DMS 273 (cell line): ENCODE results near the gene NETO1.

Source experiments
- DNase-seq: peaks from one replicate; lab custom pipeline; 2025; ENCODE audit not compliant: unreplicated experiment; lab: John Stamatoyannopoulos, UW

NETO1 gene

DNA sequence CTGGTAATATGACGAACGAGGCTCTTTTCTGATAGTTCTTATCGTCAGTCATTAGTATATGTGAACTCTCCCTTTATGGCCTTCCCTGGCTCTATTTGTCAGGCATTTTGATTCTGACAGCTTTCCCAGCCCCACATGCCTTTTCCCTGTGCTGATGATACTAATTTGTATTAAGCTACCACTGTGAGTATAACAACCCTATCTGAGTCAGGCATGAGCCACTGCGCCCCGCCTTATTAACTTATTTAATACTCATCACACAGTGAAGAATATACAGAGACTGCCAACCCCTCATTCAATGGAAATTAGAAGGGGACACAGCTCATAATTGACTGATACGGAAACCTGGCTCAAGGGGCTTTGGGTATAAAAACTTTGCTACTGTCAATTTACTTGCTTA is 140.0 kb downstream of the NETO1 start:
- DNase-seq = no peak

DNA sequence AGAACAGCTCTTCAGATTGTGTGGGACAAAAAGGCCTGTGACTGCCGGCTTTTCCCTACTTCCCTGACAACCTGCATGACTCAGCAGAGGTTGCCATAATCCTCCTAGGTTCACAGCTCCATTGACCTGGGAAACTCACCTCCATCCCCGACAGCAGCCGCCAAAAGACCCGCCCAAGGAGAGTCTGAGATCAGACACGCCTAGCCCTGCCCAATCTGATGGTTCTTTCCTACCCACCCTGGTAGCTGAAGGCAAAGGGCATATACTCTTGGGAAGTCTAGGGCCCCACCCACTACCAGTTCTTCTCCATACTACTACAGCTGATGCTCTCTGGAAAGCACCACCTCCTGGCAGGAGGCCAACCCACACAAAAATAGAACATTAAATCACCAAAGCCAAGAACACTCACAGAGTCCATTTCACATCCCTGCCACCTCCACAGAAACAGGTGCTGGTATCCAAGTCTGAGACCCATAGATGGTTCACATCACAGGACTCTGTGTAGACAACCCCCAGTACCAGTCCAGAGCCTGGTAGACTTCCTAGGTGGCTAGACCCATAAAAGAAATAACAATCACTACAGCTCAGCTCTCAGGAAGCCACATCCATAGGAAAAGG is 140.6 kb downstream of the NETO1 start:
- no peak for DNase-seq

DNA sequence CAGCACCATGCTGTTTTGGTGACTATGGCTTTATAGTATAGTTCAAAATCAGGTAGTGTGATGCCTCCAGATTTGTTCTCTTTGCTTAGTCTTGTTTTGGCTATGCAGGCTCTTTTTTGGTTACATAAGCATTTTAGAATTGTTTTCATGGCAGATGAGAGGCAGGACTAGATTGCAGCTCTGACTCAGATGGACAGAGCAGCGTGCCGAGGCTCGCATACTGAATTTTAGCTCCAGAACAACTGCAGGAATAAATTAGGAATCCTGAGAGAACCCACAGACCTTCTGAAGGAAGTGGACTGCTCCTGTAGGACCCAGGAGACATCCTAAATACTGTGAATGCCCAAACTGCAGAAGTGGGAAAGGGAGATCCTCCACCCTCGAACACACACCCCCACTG is 141.6 kb downstream of the NETO1 start:
- no peak for DNase-seq

DNA sequence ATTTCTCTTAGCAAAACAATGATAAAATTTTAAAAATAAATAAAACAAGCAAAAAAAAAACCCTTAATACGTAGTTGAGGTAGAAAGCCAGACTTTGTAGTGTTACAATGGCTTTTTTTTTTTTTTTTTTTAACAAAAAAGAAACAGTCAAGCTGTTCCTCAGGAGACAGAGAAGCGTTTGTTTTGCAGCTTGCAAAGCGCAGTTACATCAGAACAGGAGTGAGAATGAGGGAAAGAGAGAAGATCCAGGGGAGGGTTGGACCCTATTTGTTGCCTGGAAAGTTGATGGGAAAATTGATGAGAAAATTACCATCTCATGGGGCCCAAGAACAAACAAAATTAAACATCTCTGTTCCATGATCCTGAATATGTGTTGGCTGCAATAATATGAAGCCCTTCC is 146.5 kb downstream of the NETO1 start:
- DNase-seq = no peak

DNA sequence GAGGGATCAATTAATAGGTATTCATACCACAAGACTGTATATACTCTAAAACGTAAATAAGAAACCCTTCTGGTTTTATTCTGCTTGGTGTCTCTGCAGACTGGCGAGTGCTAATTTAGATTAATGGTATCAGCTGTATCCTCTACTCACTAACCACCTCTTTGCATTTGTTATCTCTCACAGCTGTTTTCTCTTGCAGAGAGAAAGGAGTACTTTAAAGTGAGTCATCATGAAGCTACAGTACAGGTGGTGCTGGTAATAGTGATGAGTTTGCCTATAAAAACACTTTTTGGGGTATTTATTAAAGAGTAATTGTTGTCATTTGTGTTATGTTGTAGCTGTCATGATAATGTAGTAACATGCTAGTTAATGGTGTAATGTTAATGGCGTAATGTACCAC is 147.7 kb downstream of the NETO1 start:
- no peak for DNase-seq

DNA sequence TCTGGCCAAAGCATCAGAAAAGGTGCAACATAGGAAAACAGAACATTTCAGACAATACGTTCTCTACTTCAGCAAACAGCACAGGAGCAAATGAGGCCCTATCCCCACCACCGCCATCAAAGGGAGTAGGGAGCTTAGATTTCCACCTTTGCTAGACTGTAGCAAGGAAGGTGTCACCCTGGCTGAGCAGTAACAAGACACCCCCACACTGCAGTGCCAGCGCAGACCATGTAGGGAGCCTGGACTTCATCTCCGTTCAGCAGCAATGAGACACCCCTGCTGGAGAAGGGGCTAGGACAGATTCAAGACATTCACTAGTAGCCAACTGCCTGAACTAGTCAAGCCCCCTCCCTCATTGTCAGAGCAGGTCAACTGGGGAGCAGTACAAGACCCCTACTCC is 163.6 kb downstream of the NETO1 start:
- no peak for DNase-seq

DNA sequence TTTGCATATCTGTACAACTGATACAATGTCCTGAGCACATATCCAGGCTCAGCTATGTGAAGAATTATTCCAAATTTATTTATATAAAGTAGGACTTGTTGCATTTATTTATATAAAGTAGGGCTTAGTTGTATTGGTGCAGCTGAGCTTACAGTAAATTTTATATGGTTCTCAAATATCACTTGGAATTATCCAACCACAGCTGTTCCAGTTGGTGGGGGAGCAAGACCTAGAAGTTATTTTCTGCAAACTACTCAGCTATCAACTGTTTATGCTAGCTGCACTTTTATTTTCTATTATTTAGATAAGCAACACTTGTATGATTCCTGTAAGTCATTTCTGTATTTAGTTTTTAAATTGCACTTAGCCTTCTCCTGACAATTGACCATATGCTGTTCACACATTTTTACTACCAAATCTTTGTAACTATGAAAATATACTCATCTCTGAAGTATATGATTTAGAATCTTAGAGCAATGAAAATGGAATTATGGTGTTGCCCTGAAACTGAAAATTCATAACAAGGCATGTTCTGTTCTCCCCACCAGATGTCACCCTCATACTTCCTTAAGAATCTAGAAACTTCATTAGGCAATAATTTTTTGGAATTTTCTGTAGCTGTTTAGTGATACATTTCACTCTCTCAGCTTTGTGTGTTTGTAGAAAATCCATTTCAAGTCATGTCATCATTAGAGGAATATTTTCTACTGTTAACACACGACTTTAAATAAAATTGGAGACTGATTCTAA is 166.7 kb downstream of the NETO1 start:
- DNase-seq = peak; percentile 58

DNA sequence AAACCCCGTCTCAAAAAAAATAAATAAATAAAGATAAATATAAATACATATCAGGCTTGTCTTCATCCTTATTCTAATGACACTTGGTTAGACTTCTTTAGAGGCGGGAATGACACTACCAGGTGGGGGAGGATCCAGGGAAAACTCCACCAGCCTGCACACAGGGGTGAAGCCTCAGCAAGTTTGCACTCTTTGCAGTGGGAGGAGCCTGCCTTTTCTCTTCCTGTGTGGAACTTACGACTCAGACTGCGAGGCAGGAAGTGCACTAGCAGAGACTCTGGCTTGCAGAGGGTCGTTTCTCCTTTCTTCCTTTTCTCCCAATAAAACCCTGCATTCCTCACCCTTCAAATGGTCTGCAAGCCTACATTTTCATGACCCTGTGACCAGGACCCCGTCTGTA is 170.1 kb downstream of the NETO1 start:
- DNase-seq = no peak

DNA sequence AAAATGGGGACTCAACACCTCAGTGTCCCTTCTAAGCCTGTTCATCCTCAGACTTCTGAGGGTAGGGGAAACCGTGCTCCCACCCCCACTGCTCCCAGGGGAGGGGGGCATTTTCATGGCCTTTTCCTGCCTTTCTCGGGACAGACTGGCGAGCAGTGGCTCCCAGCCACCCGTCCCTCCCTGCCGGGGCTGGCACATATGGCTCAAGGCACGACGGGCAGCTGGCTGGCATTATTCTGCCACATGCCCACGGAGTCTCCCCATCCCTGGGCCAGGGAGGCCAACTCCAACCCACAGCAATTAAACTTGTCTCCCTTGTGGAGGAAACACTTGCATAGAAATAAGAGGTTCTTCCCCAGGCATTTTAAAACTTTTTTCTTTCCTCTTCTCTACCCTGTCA is 175.2 kb downstream of the NETO1 start:
- peak; percentile 79 for DNase-seq
